ENCODE results near the gene GPHN. TPM values are rescaled to one million over a fixed set of nuclear protein-coding genes. Genes with fewer than 3 reads are reported as not detected.

The GPHN gene
- total and polyA plus RNA-seq, 7 donors, result 8.1 to 39.7 (median 22.3) TPM

DNA sequence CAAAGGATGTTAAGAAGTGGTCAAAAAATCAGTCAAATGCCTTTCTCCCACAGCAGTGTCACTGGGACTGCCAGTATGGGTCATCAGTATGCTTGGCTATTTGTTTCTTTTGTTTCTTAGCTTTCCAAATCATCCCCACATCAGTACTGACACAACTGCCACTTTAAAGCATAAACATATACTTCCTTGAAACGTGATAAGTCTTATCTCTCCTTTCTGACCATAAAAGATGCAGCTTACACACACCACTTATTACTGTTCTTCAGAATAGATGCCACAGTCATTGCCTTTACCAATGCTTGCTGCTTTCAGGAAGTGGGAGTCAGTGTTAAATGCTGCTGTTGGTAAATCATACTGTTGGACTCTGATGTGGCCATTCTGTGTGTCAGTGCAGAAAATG lies 662.7 kb downstream of the GPHN start:
- ATAC-seq (no peak), DNase-seq (no peak)
- H3K27me3 ChIP-seq (ENCODE audit: insufficient read depth in 3 of 3, low read length in 2 of 3), result no peaks in the 10 kb centered on the region
- H3K4me1 ChIP-seq, result no peaks in the 10 kb centered on the region
- H3K27ac ChIP-seq, result no peak overlapping the region
- H3K36me3 ChIP-seq (ENCODE audit: insufficient read depth in 1 of 2, low read depth in 1 of 2), result peaks cover 3 to 22% of the 10 kb centered on the region in 2 donors
- TF ChIP-seq, protein P1, sequence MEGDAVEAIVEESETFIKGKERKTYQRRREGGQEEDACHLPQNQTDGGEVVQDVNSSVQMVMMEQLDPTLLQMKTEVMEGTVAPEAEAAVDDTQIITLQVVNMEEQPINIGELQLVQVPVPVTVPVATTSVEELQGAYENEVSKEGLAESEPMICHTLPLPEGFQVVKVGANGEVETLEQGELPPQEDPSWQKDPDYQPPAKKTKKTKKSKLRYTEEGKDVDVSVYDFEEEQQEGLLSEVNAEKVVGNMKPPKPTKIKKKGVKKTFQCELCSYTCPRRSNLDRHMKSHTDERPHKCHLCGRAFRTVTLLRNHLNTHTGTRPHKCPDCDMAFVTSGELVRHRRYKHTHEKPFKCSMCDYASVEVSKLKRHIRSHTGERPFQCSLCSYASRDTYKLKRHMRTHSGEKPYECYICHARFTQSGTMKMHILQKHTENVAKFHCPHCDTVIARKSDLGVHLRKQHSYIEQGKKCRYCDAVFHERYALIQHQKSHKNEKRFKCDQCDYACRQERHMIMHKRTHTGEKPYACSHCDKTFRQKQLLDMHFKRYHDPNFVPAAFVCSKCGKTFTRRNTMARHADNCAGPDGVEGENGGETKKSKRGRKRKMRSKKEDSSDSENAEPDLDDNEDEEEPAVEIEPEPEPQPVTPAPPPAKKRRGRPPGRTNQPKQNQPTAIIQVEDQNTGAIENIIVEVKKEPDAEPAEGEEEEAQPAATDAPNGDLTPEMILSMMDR (IDR thresholded peaks at IDR 0.05), result no peak
- peaks cover 19% of the 10 kb centered on the region for H3K9me3 ChIP-seq
- WGBS, 3 donors, result 62 to 72% (median 68%) methylated on average over 1 of the region's 1 CpG
- H3K4me3 ChIP-seq, result no peak overlapping the region
- intact Hi-C loops (cut with DNase I), result no loop called here

GRCh38 chr14:67172056-67172455 lies 664.1 kb downstream of the GPHN start:
- Histone ChIP-seq H3K36me3 (ENCODE audit: insufficient read depth in 1 of 2, low read depth in 1 of 2) (peaks cover 3 to 22% of the 10 kb centered on the region in 2 donors), H3K4me1 (no peaks in the 10 kb centered on the region), H3K9me3 (peaks cover 19% of the 10 kb centered on the region), H3K4me3 (no peak overlapping the region), H3K27ac (no peak overlapping the region), H3K27me3 (ENCODE audit: insufficient read depth in 3 of 3, low read length in 2 of 3) (no peaks in the 10 kb centered on the region)
- DNase-seq (no peak), ATAC-seq (no peak)
- intact Hi-C loops (cut with DNase I), result no loop called here
- 92 to 95% (median 94%) methylated on average over 5 of the region's 5 CpGs for WGBS, 3 donors
- TF ChIP-seq, protein P1 (IDR thresholded peaks at IDR 0.05), result no peak

DNA sequence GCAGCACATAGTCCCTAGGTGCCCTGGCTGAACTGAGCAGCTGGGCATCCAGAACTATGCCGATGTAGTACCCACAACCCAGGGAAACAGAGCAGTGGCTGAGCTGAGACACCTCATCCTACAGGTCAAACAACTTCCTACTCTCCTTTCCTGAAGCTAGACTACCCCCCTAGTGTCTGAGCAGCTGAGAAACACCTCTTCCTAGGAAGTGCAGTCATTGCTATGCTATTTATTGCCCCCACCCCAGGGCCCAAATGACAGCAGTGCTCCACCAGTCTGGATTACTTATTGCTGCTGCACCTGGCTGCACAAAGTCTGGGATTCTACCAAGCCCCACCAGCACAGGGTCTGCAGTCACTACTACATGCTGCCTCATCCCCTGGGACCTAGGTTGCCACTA lies 664.6 kb downstream of the GPHN start:
- ATAC-seq, result no peak
- no peak overlapping the region for H3K27ac ChIP-seq
- DNase-seq, result no peak
- intact Hi-C loops (cut with DNase I), result no loop called here
- H3K9me3 ChIP-seq, result peaks cover 19% of the 10 kb centered on the region
- 95 to 100% (median 98%) methylated on average over 1 of the region's 1 CpG for WGBS, 3 donors
- TF ChIP-seq, protein P1 (IDR thresholded peaks at IDR 0.05), result no peak
- no peaks in the 10 kb centered on the region for H3K27me3 ChIP-seq (ENCODE audit: insufficient read depth in 3 of 3, low read length in 2 of 3)
- no peaks in the 10 kb centered on the region for H3K4me1 ChIP-seq
- H3K36me3 ChIP-seq (ENCODE audit: insufficient read depth in 1 of 2, low read depth in 1 of 2), result peaks cover 3 to 22% of the 10 kb centered on the region in 2 donors
- no peak overlapping the region for H3K4me3 ChIP-seq

- Histone ChIP-seq H3K27ac (no peak overlapping the region), H3K27me3 (ENCODE audit: insufficient read depth in 3 of 3, low read length in 2 of 3) (no peaks in the 10 kb centered on the region), H3K9me3 (peaks cover 28% of the 10 kb centered on the region), H3K36me3 (ENCODE audit: insufficient read depth in 1 of 2, low read depth in 1 of 2) (peaks cover 3 to 18% of the 10 kb centered on the region in 2 donors), H3K4me1 (no peaks in the 10 kb centered on the region), H3K4me3 (no peak overlapping the region)
- TF ChIP-seq, protein P1 (IDR thresholded peaks at IDR 0.05), result no peak
- intact Hi-C loops (cut with DNase I), result no loop called here
- WGBS, 3 donors, result 95 to 100% (median 97%) methylated on average over 2 of the region's 2 CpGs
- DNase-seq, result no peak
- ATAC-seq, result no peak
Observed at GRCh38 chr14:67173719-67174118, 665.8 kb downstream of the GPHN start.

DNA sequence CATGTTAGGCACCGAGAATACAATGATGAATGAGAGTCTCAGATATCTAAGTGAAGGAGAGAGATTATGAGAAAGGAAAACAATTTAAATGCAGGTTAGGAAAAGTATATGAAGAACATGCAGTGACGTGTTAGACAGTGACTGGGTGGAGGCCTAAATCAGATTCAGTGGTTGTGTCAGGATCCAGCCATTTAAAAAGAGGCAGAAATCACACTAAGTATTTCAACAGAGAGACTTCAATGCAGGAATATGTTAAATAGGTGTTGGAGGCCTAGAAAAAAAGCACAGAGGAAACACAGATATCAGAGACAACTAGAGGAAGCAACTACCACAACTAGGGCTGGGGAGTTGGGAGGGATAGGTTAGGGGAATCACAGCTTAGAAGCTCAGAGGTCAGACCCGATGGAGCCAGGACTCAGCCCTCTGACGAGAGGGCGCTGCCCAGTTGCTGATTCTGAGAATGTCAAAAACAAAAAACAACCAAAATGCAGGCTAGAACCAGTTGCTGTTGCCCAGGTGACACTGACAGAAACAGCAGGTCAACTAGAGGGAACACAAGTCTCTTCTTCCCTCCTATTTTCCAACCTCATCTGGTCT lies 678.3 kb downstream of the GPHN start:
- DNase-seq (no peak), ATAC-seq (no peak)
- H3K27me3 ChIP-seq (ENCODE audit: insufficient read depth in 3 of 3, low read length in 2 of 3), result no peaks in the 10 kb centered on the region
- no peaks in the 10 kb centered on the region for H3K9me3 ChIP-seq
- 84 to 92% (median 86%) methylated on average over 5 of the region's 5 CpGs for whole genome bisulfite sequencing, 3 donors
- H3K36me3 ChIP-seq (ENCODE audit: insufficient read depth in 1 of 2, low read depth in 1 of 2), result peaks cover under 1 to 10% of the 10 kb centered on the region in 2 donors
- no peaks in the 10 kb centered on the region for H3K4me1 ChIP-seq
- intact Hi-C loops (cut with DNase I), result no loop called here
- no peak overlapping the region for H3K4me3 ChIP-seq
- H3K27ac ChIP-seq, result no peak overlapping the region
- TF ChIP-seq, protein P1 (IDR thresholded peaks at IDR 0.05), result no peak
